GM12878 (cell line): ENCODE results near the gene MTRF1L. TPM values are rescaled to one million over a fixed set of nuclear protein-coding genes. Genes with fewer than 3 reads are reported as not detected.

Experiments
- BCL3 ChIP-seq: IDR thresholded peaks from 2 replicates; pipeline ENCODE4 v1.6.1; 2011; ENCODE audit warnings: borderline replicate concordance, low read depth, mild to moderate bottlenecking, moderate library complexity, low read length; ENCODE audit not compliant: insufficient read depth, poor library complexity, severe bottlenecking
- CEBPZ ChIP-seq: fragments of 150-350 bp; IDR thresholded peaks from 2 replicates; pipeline ENCODE4 v1.6.1; 2016; ENCODE audit warnings: low read depth, low read length
- CHD4 ChIP-seq: fragments of 200-600 bp; sonication (generic); IDR thresholded peaks from 2 replicates; pipeline ENCODE4 v1.6.1; 2016; ENCODE audit warnings: mild to moderate bottlenecking
- CREM ChIP-seq: IDR thresholded peaks from 2 replicates; pipeline ENCODE4 v1.6.1; 2014; ENCODE audit warnings: antibody characterized with exemption, low read depth
- E2F8 ChIP-seq: fragments of 450-650 bp; IDR thresholded peaks from 2 replicates; pipeline ENCODE4 v1.6.1; 2018; ENCODE audit warnings: mild to moderate bottlenecking, low read depth, moderate library complexity; ENCODE audit not compliant: partially characterized antibody
- EED ChIP-seq: sonication (generic); IDR thresholded peaks from 2 replicates; pipeline ENCODE4 v1.6.1; 2016; ENCODE audit warnings: antibody characterized with exemption, low read depth
- ELK1 ChIP-seq: IDR thresholded peaks from 2 replicates; pipeline ENCODE4 v1.6.1; 2012; ENCODE audit warnings: low read depth, low read length, improper control_type of control experiment
- HDAC6 ChIP-seq: fragments of 200-600 bp; sonication (generic); IDR thresholded peaks from one replicate; pipeline ENCODE4 v1.8.0; 2017; ENCODE audit warnings: antibody characterized with exemption; ENCODE audit not compliant: unreplicated experiment
- HDGF ChIP-seq: fragments of 450-650 bp; IDR thresholded peaks from 2 replicates; pipeline ENCODE4 v1.6.1; 2016; ENCODE audit warnings: antibody characterized with exemption
- IKZF1 ChIP-seq: fragments of 450-650 bp; conservative IDR thresholded peaks from 2 replicates; pipeline ENCODE4 v1.6.1; 2017; ENCODE audit warnings: antibody characterized with exemption, mild to moderate bottlenecking
- IKZF2 ChIP-seq, 2 experiments: fragments of 450-650 bp; IDR thresholded peaks; 2 replicates each; pipeline ENCODE4 v1.6.1; 2017; ENCODE audit warnings: mild to moderate bottlenecking in 2 of 2, moderate library complexity in 2 of 2
- JUNB ChIP-seq: IDR thresholded peaks from 2 replicates; pipeline ENCODE4 v1.6.1; 2016; ENCODE audit warnings: antibody characterized with exemption, mild to moderate bottlenecking
- MLLT1 ChIP-seq: fragments of 450-650 bp; IDR thresholded peaks from 2 replicates; pipeline ENCODE4 v1.6.1; 2016; ENCODE audit warnings: mild to moderate bottlenecking
- NR2F1 ChIP-seq: fragments of 450-650 bp; conservative IDR thresholded peaks from 2 replicates; pipeline ENCODE4 v1.6.1; 2017; ENCODE audit warnings: mild to moderate bottlenecking
- NRF1 ChIP-seq: conservative IDR thresholded peaks from 2 replicates; pipeline ENCODE4 v1.6.1; 2011; ENCODE audit warnings: mild to moderate bottlenecking, low read depth, low read length, improper control_type of control experiment
- PKNOX1 ChIP-seq: fragments of 450-650 bp; IDR thresholded peaks from 2 replicates; pipeline ENCODE4 v1.6.1; 2016; ENCODE audit warnings: mild to moderate bottlenecking
- POLR2AphosphoS5 ChIP-seq: IDR thresholded peaks from 2 replicates; pipeline ENCODE4 v1.6.1; 2011; ENCODE audit warnings: mild to moderate bottlenecking, low read length, inconsistent platforms
- STAT3 ChIP-seq: IDR thresholded peaks from 2 replicates; pipeline ENCODE4 v1.6.1; 2011; ENCODE audit warnings: low read depth, low read length, improper control_type of control experiment
- USF2 ChIP-seq: IDR thresholded peaks from 2 replicates; pipeline ENCODE4 v1.6.1; 2011; ENCODE audit warnings: low read depth, low read length, improper control_type of control experiment, borderline replicate concordance
- polyA plus RNA-seq, 11 experiments: library from polyadenylated mRNA; depleted of rRNA in 4 of 11; unstranded in 6 of 11; stranded (reverse) in 5 of 11; fragments of >200 nt; fragmentation: Nextera tagmentation in 4 of 11; fragmentation: Illumina TruSeq in 1 of 11; extraction: Ambion mirVana in 4 of 11; extraction: Trizol in 1 of 11; gene quantifications; 1 replicate in 1 of 11; 2 replicates in 10 of 11; pipeline versions ENCODE4 v1.2.1 to v1.2.3, GENCODE V29; 2011 to 2016; ENCODE audit warnings: inconsistent platforms in 2 of 11, missing spikeins in 2 of 11, low read depth in 1 of 11
- total RNA-seq, 4 experiments: library from RNA; depleted of rRNA in 3 of 4; stranded (reverse); fragments of >200 nt in 3 of 4; fragmentation: Illumina TruSeq in 1 of 4; extraction: Trizol in 1 of 4; gene quantifications; 2 replicates each; pipeline versions ENCODE4 v1.2.1 to v1.2.3, GENCODE V29; 2013 to 2021

Gene MTRF1L
- total and polyA plus RNA-seq, 10 of the 15 experiments (the other 5 are each of a cell fraction or from before 2014, with no cell fraction given): 5.1 to 21.6 (median 16.1) TPM

- TF ChIP-seq MLLT1 (peak; percentile 35; the same call in 1 of the 2 replicates), CEBPZ (no peak), JUNB (peak; percentile 76), PKNOX1 (no peak), IKZF2 (IDR thresholded peaks at IDR 0.05) (peak; percentile 90 to 92), HDGF (no peak), POLR2AphosphoS5 (peak; percentile 53; the same call in 1 of the 2 replicates), HDAC6 (no peak), CHD4 (no peak), USF2 (no peak), NR2F1 (no peak), EED (peak; percentile 77), STAT3 (no peak), NRF1 (no peak), ELK1 (no peak), BCL3 (peak; percentile 25), E2F8 (no peak), IKZF1 (peak; percentile 83), CREM (peak; percentile 30; the same call in 1 of the 2 replicates)
These were observed 18.0 kb downstream of the MTRF1L start (continued) for GRCh38 chr6:152984513-152984872.
